BJ (cell line): ENCODE data around the gene DHX35. TPM values are rescaled to one million over a fixed set of nuclear protein-coding genes. Genes with fewer than 3 reads are reported as not detected.

ENCODE experiments used
- CTCF ChIA-PET: fragments of 350-600 bp; formaldehyde crosslinking; extraction: SDS; loops from one replicate; lab custom pipeline; 2021; ENCODE audit warnings: antibody characterized with exemption, inconsistent platforms; lab: Yijun Ruan, JAX
- POLR2A ChIA-PET: fragments of 300-600 bp; sonication (Branson Sonifier 250); formaldehyde crosslinking; extraction: SDS; loops from one replicate; lab custom pipeline; 2021; ENCODE audit warnings: antibody characterized with exemption; lab: Charles Lee
- DNase-seq: peaks from one replicate; pipeline ENCODE4 v3.0.0-alpha.2; 2011; ENCODE audit warnings: low read depth
- H3K27me3 ChIP-seq: 2 replicates; pipeline ENCODE4 v1.6.0; 2011; ENCODE audit warnings: low read length; ENCODE audit not compliant: control insufficient read depth, insufficient read depth
- H3K36me3 ChIP-seq: 2 replicates; pipeline ENCODE4 v1.5.1; 2011; ENCODE audit warnings: low read length; ENCODE audit not compliant: control insufficient read depth, insufficient read depth
- H3K4me3 ChIP-seq: 2 replicates; pipeline ENCODE4 v1.5.1; 2011; ENCODE audit warnings: low read depth, mild to moderate bottlenecking, control low read depth, low read length
- polyA plus RNA-seq: library from polyadenylated mRNA; depleted of rRNA; stranded (reverse); fragments of >200 nt; gene quantifications from 2 replicates; pipeline ENCODE4 v1.2.3, GENCODE V29; 2011
- TF ChIP-seq, protein P1 (sequence below): IDR thresholded peaks from 2 replicates; pipeline ENCODE4 v1.5.1; 2011; ENCODE audit warnings: low read depth, mild to moderate bottlenecking, control low read depth, inconsistent platforms, low read length, moderate library complexity; ENCODE audit not compliant: insufficient read depth

DHX35 gene
- polyA plus RNA-seq, 1 experiment: 14.5 TPM

DNA sequence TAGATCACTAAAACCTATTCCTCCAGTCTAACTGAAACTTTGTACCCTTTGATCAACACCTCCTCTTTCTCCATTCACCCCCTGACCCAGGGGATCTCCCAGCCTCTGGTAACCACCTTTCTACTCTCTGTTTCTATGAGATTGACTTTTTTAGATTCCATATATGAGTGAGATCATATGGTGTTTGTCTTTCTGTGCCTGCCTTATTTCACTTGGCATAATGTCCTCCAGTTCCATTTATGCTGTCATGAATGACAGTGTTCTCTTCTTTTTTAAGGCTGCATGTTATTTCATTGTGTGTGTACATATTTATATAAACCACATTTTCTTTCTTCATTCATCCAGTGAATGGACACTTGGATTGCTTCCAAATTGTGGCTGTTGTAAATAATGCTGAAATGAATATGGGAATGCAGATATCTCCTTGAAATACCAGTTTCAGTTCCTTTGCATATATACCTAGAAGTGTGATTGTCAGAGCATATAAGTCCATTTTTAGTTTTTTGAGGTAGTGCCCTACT, 57.7 kb downstream of the DHX35 start:
- ChIA-PET POLR2A (no interaction called here), CTCF (interaction anchor here (1.0 kb wide), 1 partner anchor 29 kb away, joined by 3 read pairs; no protein-coding TSS in a partner anchor)
- TF ChIP-seq, protein P1, sequence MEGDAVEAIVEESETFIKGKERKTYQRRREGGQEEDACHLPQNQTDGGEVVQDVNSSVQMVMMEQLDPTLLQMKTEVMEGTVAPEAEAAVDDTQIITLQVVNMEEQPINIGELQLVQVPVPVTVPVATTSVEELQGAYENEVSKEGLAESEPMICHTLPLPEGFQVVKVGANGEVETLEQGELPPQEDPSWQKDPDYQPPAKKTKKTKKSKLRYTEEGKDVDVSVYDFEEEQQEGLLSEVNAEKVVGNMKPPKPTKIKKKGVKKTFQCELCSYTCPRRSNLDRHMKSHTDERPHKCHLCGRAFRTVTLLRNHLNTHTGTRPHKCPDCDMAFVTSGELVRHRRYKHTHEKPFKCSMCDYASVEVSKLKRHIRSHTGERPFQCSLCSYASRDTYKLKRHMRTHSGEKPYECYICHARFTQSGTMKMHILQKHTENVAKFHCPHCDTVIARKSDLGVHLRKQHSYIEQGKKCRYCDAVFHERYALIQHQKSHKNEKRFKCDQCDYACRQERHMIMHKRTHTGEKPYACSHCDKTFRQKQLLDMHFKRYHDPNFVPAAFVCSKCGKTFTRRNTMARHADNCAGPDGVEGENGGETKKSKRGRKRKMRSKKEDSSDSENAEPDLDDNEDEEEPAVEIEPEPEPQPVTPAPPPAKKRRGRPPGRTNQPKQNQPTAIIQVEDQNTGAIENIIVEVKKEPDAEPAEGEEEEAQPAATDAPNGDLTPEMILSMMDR: no peak
- Histone ChIP-seq H3K27me3 (no peaks in the 10 kb centered on the region), H3K4me3 (no peak overlapping the region), H3K36me3 (peaks cover 4% of the 10 kb centered on the region; the same call in 1 of the 2 replicates)
- no peak for DNase-seq

DNA sequence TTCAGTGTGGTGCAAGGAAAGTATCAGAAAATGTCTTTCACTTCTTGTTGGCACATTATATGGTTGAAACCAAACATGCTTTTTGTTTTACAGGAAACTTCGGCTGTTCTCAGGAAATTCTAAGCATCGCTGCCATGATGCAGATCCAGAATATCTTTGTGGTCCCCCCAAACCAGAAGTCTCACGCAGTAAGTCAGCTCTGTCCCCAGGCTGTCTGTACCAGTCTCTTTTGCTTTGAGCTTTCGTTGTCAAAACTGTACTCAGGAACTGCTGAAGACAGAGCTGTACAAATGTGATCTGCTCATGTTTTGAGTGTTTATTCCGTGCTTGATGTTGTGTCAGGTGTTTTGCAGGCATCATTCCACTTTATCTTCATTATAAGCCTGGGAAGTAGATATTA, 59.6 kb downstream of the DHX35 start:
- Histone ChIP-seq H3K27me3 (no peaks in the 10 kb centered on the region), H3K36me3 (peaks cover 4% of the 10 kb centered on the region; the same call in 1 of the 2 replicates), H3K4me3 (no peak overlapping the region)
- TF ChIP-seq, protein P1: no peak
- DNase-seq: no peak
- POLR2A ChIA-PET: no interaction called here
- CTCF ChIA-PET: interaction anchor here (1.0 to 1.3 kb wide), 2 partner anchors 27 to 28 kb away, joined by 3 to 4 read pairs; no protein-coding TSS in a partner anchor

DNA sequence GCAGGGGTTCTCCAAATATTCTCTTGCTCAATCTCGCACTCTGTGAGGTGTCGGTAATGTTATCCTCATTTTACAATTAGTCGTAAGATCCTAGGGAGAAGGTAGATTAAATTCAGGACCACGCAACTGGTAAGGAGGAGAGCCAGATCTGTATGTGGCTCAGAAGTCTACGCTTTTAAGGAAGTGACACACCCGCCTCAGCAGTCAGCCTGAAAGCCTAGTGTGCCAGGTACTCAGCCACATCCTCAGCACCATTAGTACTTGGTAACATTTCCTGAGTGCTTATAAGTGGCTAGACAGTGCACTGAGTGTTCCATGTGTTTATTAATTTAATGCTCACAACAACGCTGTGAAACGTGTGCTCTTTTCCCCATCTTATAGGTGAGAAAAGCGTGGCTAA, 63.7 kb downstream of the DHX35 start:
- DNase-seq: no peak
- H3K4me3 ChIP-seq: no peak overlapping the region
- H3K36me3 ChIP-seq: peaks cover 2% of the 10 kb centered on the region; the same call in 1 of the 2 replicates
- no peaks in the 10 kb centered on the region for H3K27me3 ChIP-seq
- TF ChIP-seq, protein P1: no peak
- ChIA-PET POLR2A (no interaction called here), CTCF (interaction anchor here (1.1 kb wide), 1 partner anchor 22 kb away, joined by 3 read pairs; no protein-coding TSS in a partner anchor)

DNA sequence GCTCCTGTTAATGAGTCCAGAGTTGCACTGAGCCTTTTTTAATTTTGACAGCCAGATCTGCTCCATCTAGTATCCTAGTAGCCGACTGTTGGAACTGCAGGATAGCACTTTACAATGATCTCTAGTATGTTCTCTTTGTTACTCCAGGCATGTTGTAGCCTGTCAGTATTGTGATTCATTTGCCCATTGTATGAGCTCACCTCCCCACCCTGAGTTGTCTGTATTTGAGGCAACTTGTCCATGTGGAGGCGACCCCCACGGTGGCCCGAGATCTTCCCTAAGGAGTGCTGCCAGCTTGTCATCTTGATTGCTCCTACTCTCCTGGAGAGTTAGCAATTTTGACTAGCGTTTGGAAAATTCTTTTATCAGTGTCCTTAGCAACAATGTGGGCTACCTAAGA, 67.2 kb downstream of the DHX35 start:
- no peak for DNase-seq
- TF ChIP-seq, protein P1: no peak
- Histone ChIP-seq H3K36me3 (peaks cover 1% of the 10 kb centered on the region; the same call in 1 of the 2 replicates), H3K4me3 (no peak overlapping the region), H3K27me3 (no peaks in the 10 kb centered on the region)
- ChIA-PET CTCF (interaction anchor here (0.8 kb wide), 1 partner anchor 79 kb away, joined by 3 read pairs; no protein-coding TSS in a partner anchor), POLR2A (no interaction called here)

DNA sequence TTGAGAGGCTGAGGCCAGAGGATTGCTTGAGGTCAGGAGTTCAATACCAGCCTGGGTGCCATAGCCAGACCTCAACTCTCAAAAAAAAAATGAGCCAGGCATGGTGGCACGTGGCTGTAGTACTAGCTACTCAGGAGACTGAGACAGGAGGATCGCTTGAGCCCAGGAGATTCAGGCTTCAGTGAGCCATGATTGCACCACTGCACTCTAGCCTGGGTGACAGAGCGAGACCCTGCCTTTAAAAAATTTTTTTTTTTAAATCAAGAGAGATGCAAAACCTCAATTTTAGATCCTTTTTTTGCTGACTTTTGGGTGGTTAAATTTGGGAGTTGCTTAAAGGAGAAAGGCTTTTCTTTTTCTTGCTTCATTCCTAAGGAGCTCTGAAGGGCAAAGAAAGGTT, 70.9 kb downstream of the DHX35 start:
- POLR2A ChIA-PET: no interaction called here
- TF ChIP-seq, protein P1: no peak
- no peak overlapping the region for H3K4me3 ChIP-seq
- H3K36me3 ChIP-seq: peaks cover 1% of the 10 kb centered on the region; the same call in 1 of the 2 replicates
- H3K27me3 ChIP-seq: no peaks in the 10 kb centered on the region
- CTCF ChIA-PET: interaction anchor here (1.2 kb wide), 1 partner anchor 34 kb away, joined by 3 read pairs; no protein-coding TSS in a partner anchor
- no peak for DNase-seq
